ENCODE results near the gene ATL2.

DNA sequence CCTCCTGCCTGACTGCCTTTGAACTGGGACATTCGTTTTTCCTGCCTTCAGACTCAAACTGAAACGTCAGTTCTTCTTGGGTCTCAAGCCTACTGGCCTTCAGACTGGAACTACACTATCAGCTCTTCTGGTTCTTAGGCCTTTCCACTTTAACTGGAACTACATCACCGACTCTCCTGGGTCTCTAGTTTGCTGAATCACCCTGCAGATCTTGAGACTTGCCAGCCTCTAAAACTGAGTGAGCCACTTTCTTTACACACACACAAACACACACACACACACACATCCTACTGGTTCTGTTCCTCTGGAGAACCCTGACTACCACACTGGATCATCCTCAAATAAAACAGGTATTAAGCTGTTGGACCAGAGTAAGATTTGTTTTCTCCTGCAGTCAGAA is 46.7 kb upstream of the ATL2 start:
- TF ChIP-seq, protein P1, sequence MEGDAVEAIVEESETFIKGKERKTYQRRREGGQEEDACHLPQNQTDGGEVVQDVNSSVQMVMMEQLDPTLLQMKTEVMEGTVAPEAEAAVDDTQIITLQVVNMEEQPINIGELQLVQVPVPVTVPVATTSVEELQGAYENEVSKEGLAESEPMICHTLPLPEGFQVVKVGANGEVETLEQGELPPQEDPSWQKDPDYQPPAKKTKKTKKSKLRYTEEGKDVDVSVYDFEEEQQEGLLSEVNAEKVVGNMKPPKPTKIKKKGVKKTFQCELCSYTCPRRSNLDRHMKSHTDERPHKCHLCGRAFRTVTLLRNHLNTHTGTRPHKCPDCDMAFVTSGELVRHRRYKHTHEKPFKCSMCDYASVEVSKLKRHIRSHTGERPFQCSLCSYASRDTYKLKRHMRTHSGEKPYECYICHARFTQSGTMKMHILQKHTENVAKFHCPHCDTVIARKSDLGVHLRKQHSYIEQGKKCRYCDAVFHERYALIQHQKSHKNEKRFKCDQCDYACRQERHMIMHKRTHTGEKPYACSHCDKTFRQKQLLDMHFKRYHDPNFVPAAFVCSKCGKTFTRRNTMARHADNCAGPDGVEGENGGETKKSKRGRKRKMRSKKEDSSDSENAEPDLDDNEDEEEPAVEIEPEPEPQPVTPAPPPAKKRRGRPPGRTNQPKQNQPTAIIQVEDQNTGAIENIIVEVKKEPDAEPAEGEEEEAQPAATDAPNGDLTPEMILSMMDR (IDR thresholded peaks at IDR 0.05) = no peak
- TF ChIP-seq POLR2A (IDR thresholded peaks at IDR 0.05) (no peak), POLR2AphosphoS5 (IDR thresholded peaks at IDR 0.05) (no peak), EP300 (IDR thresholded peaks at IDR 0.05) (no peak)

Data from gastroesophageal sphincter (tissue), 3 donors.